GM19372 (cell line): Measurements from ENCODE around the gene MEIOC.
"Not testable (repeated sequence)": the region's sequence is repeated elsewhere in the genome, so short reads cannot be mapped to it uniquely, and the experiment has no call there.

Source experiments
- ATAC-seq: cut with Tn5 transposase; IDR thresholded peaks from one replicate; pipeline ENCODE4 v1.9.1; 2021; ENCODE audit warnings: mild to moderate bottlenecking, low read depth, moderate library complexity; ENCODE audit not compliant: unreplicated experiment

The MEIOC gene

GRCh38 chr17:44646280-44646679, 10.0 kb upstream of the MEIOC start:
- no peak for ATAC-seq

- ATAC-seq = no peak
Observed at GRCh38 chr17:44647736-44648135, 8.5 kb upstream of the MEIOC start.

DNA sequence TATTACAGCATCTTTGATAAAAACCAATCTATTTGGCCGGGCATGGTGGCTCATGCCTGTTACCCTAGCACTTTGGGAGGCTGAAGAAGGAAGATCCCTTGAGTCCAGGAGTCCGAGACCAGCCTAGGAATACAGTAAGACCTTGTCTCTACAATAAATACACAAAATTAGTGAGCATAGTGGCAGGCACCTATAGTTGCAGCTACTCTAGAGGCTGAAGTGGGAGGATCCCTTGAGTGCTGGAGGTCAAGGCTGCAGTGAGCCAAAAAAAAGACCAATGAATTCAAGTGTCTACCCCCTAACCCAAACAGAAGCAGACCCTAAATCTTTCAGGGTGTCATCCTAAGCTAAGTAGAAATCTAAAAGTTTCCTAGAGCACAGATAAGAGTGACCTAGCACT, 7.3 kb upstream of the MEIOC start:
- no peak for ATAC-seq

DNA sequence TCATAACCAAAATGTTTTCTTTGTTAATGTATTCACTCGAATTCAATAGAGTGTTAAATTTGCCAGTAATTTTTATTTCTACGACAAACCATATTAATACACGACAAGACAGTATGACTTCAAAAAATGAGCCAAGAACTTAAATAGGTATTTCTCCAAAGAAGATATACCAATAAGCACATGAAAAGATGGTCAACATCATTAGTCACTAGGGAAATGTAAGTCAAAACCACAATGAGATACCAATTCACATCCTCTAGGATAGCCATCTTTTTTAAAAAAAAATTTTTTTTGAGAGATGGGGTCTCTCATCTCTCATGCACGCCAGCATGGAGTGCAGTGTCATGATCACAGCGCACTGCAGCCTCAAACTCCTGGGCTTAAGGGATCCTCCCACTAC, 5.0 kb upstream of the MEIOC start:
- ATAC-seq = no peak

- ATAC-seq = no peak
Observed at GRCh38 chr17:44652727-44653126, 3.5 kb upstream of the MEIOC start.

DNA sequence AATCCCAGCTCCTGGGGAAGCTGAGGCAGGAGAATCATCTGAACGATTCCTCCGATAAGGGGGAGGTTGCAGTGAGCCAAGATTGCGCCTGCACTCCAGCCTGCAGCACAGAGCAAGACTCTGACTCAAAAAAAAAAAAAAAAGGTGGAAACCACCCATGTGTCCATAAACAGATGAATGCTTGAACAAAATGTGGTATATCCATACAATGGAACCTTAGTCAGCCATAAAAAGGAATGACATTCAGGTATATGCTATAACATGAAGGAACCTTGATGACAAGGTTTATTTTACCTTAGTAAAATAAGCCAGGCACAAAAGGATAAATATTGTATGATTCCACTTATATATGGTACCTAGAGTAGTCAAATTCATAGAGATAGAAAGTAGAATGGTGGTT, 2.9 kb upstream of the MEIOC start:
- no peak for ATAC-seq

DNA sequence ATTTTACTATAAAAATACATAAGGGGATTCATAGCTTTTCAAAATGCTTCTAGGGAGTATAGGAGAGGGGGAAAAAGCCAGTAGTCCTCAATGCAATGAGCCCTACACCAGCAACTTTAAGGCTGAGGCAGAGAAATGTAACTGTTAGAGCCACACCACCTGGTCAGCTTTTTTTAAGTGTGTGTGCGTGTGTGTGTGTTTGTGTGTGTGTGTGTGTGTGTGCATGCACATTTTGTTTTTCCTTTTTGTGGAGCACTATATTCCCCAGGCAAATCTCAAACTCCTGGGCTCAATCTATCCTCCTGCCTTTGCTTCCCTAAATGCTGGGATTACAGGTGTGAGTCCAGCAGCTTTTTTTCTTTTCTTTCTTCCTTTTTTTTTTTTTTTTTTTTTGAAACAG, 2.3 kb upstream of the MEIOC start:
- ATAC-seq = no peak

DNA sequence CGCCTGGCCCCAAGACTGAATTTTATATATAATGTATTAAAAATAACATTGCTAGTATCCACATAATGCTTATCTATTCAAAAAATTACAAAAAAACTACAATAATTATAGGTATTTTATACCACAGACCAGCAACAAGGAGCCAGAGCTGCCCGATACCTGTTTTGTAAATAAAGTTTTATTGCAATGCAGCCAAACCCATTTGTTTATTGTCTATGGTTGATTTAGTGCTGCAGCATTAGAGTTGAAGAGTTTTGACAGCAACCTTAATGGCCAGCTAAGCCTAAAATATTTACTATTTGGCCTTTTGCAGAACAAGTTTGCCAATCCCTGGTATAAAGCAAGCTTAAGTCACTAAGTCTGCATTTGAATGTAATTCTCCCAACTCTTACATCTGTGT, 5.6 kb downstream of the MEIOC start:
- no peak for ATAC-seq

DNA sequence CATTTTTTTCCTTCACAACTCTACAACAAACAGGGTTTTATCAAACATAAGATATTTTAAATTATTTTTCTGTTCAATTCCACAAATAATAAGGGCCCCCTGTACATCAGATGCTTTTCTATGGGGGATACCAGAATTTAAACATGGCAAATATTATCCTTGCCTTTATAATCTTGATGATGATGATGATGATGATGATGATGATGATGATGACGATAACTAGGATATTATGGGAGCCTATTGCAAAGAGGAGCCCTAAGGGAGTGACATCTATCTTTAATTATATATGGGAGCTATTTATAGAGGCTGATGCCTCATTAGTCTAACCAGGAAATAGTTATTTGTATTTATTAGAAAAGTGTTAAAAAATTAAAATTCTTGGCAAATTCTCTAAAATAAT, 6.8 kb downstream of the MEIOC start:
- no peak for ATAC-seq

GRCh38 chr17:44664867-44665266, 8.6 kb downstream of the MEIOC start:
- no peak for ATAC-seq

DNA sequence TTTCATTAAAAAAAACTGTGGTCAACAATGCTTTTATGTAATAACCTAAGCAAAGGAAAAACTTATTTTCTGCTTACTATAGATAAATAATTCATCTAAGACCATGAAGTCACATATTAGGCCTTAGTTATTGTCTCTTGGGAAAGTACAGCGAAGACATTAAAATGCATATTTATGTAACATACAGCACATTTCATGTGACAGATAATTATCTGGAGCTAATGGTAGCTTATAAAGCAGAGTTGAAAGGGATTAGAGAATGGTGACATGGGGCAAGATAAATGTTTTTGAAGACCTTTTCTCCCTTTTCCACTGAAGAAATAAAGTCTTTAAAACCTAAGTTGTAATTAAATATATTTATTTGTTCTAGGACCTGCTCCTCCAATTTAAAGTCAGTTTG, 9.7 kb downstream of the MEIOC start:
- ATAC-seq = no peak

- ATAC-seq = no peak
Observed at GRCh38 chr17:44672479-44673093, 16.3 kb downstream of the MEIOC start.

GRCh38 chr17:44673893-44674292, 17.6 kb downstream of the MEIOC start:
- no peak for ATAC-seq

DNA sequence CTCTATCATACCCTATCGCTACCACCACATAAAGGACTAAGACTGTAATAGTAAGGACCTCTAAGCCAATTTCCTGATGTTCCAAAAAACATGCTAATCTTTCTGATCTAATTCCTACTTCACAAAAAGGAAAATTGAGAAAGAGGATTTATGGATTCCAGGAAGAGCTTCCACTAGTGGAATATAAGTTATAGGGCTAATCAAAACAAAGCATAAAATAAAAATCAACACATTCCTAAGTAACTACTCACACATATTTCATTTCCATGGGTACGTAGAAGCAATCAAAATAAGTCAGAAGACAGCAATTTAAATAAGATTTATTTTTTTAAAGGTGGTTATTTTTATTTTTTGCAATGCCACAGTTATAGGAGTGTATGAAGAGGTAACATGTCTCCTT, 20.9 kb downstream of the MEIOC start:
- ATAC-seq = no peak

DNA sequence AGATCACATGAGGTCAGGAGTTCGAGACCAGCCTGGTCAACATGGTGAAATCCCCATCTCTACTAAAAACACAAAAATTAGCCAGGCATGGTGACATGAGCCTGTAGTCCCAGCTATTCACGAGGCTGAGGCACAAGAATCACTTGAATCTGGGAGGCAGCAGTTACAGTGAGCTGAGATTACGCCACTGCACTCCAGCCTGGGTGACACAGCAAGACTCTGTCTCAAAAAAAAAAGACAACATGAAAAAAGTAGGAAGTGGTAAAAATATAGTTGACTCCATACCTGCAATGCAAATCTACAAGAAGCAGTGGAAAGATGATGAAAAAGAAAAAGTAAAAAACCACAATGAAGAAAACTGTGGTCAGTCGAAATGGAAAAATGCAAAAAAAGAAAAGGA, 27.0 kb downstream of the MEIOC start:
- not testable (repeated sequence) for ATAC-seq

DNA sequence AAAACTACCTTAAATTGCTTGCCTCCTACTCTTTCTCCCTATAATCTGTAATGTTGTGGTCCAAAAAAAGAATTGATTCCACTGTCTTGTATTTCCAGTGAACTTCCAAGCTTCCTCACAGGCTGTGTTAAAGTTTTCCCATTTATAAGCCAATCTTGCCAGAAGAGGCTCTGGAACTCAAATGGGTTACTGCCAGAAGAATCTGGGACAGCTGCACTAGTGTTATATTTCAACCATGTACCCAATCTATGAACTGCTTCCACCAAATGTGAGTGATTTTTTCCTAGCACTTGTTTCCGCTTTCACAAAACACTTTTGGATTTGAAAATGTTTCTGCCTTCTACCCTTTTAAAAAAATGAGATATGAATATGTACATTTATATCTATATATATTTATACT, 31.5 kb downstream of the MEIOC start:
- no peak for ATAC-seq

DNA sequence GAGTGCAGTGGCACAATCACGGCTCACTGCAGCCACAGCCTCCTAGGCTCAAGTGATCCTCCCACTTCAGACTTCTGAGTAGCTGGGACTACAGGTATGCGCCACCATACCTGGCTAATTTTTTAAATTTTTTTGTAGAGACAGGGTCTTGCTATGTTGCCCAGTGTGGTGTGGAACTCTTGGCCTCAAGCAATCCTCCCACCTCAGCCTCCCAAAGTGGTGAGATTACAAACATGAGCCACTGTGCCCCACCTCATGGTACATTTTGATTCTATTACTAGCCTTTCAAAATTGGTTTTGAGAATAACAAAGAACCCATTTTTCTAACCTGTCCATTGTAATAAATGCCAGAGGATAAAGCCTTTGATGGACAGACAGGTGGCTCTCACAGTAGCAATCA, 31.9 kb downstream of the MEIOC start:
- ATAC-seq = no peak

DNA sequence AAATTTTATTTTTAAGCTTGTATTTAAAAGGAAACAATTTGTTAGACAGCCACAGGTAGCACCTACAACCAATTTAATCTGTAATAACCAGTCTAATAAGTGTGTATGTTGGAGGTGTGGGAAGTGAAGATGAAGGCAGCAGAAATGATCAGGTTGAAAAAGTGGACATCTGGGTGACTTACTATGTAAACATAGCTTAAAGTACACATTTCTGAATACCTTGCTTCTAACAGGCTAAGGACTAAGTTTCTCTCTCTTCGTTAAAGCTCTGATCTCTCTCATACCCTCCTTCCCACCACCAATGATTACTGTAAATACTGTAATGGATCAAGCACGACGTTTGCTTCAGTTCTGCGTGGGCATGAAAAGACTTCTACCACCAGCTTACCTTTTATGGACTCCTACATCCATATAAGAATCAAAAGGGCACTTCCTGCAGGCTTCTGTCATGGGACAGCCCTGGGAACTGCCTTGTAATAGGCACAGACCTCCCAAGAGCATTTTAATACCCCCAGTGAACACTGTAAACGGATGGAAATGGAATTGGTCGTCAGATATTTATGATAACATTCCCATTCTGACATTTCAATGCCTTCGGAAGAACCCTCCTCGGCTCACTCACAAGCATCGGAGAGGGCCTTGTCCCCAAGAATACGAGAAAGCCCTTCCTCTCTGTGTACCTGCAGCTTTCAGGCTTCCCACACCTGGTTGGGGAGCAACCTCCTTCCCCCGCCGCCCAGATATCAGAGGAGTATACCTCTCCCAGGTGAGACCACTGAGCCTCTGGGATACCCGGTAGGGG, 32.6 kb downstream of the MEIOC start:
- ATAC-seq = no peak

DNA sequence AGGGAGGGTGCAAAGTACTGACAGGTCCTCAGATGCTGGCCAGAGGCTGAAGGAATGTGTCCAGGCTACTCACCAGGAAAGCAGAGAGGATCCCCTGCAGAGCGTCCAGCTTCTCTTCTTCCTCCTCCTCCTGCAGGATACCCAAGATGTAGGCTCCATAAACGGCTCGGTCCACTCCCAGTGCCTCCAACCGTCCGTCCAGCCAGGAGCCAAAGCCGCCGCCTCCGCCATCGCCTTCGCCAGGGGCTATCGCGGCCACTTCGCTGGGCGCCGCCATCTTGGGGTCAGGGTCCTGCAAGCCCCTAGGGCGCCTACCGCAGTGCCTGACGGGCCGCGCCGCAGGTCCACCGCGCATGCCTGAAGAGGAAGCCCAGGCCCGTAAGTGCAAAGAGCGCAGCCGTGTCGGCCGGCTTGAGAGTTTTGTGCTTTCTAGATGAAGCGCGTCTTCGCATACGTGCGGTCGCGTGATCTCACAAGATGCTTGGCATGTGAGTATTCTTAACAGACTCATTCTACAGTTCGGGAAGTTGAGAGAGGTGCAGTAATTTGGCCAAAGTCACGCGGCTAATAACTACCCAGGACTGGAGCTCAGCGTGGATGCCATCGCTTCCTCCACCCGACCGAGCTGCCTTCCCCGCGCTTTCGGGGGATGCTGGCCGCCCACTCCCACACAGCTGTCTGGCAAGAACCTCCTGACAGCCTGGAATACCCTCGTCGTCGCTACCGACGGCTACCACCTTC, 33.4 kb downstream of the MEIOC start, which contains the start of gene CCDC43:
Gene CCDC43 (minus strand): TSS at position 300 of the 741 bp plus-strand sequence. CDS start 23 bp downstream, at position 277.
- no peak for ATAC-seq

- ATAC-seq = not testable (repeated sequence)
Observed at GRCh38 chr17:44690746-44691306, 34.6 kb downstream of the MEIOC start.

GRCh38 chr17:44693609-44694008, 37.3 kb downstream of the MEIOC start:
- no peak for ATAC-seq
